Esophagus muscularis mucosa (tissue), 4 donors: ENCODE results near the gene INCA1.

ENCODE experiments used
- CTCF ChIP-seq, 3 experiments: fragments of 200-600 bp in 2 of 3; fragments of 450-650 bp in 1 of 3; sonication (generic) in 2 of 3; IDR thresholded peaks; one replicate each; pipeline ENCODE4 v1.5.1; 2017 to 2019; ENCODE audit warnings: antibody characterized with exemption in 3 of 3, mild to moderate bottlenecking in 2 of 3, moderate library complexity in 1 of 3
- EP300 ChIP-seq: sonication (generic); formaldehyde crosslinking; IDR thresholded peaks from one replicate; pipeline ENCODE4 v1.6.1; 2017; ENCODE audit warnings: antibody characterized with exemption
- POLR2A ChIP-seq: fragments of 450-650 bp; IDR thresholded peaks from one replicate; pipeline ENCODE4 v1.6.1; 2017; ENCODE audit warnings: antibody characterized with exemption, moderate library complexity, mild to moderate bottlenecking, low read depth
- POLR2AphosphoS5 ChIP-seq, 2 donors: sonication (generic); formaldehyde crosslinking; IDR thresholded peaks; one replicate each; pipeline ENCODE4 v1.6.1; 2017; ENCODE audit warnings: antibody characterized with exemption in 2 of 2

GRCh38 chr17:5045496-5045895, 48.2 kb upstream of the INCA1 start:
- no peak for TF ChIP-seq CTCF (IDR thresholded peaks at IDR 0.05)
- TF ChIP-seq POLR2AphosphoS5 (IDR thresholded peaks at IDR 0.05) = no peak
- TF ChIP-seq POLR2A = no peak
- TF ChIP-seq EP300 = no peak
